ENCODE results near the gene DKK2.
"Not testable (repeated sequence)": the region's sequence is repeated elsewhere in the genome, so short reads cannot be mapped to it uniquely, and the experiment has no call there.

The DKK2 gene

DNA sequence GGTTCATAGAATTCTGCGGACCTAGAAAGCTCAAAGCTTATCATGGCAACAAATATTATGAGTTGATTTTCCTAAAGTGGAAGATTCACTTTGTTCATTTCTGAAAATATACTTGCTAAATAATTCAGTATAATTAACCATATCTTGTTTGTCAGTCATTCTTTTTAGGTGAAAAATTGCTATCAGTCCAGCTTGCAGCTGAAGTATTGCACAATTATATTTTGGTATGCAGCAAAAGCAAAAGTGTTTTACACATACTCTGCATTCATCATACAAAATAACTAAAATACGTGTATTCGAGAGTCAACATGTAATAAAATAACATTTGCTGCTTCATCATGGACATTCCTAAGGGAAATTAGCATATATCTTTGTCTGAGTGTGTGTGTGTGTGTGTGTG lies 24.8 kb downstream of the DKK2 start:
- DNase-seq, result no peak

GRCh38 chr4:107009196-107009968 lies 26.7 kb downstream of the DKK2 start:
- DNase-seq, result no peak

DNA sequence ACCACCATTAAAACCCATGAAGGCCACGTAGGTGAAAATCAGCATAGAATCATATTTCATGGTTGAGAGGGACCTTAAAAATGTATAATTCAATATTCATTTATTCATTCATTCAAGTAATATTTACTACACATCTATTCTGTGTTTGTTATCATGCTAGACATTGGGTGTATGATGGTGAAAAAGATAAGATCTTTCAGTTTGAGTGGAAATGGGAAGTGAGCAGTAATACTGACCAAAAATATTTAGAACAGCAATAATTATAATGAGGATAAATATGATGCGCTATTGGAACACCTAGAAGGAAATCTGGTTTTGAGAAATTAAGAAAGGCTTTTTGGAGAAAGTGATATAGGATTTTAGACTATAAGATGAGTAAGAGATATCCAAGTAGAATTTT lies 28.0 kb downstream of the DKK2 start:
- no peak for DNase-seq

DNA sequence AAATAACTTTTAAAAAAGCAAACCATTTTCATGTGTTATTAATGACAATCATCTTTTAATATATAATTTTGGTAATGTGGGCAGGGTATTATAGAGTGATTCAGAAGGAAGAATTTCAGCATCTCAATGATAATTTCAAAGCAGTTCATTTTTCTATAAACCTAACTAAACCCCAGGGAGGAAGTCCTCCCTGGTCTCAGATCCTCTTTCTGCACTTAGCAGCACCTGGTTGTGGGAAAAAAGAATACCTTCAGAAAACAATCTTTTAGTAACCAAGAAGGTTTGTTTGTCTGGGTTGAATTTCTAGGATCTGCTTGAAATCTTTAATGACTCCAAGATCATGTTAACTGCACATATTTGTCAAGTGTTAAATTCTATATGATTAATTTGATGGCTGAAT lies 29.9 kb downstream of the DKK2 start:
- DNase-seq, result no peak

GRCh38 chr4:106996490-106996889 lies 39.6 kb downstream of the DKK2 start:
- DNase-seq, result no peak

GRCh38 chr4:106993827-106994226 lies 42.3 kb downstream of the DKK2 start:
- no peak for DNase-seq

GRCh38 chr4:106987311-106987710 lies 48.8 kb downstream of the DKK2 start:
- no peak for DNase-seq

GRCh38 chr4:106986486-106986885 lies 49.6 kb downstream of the DKK2 start:
- no peak for DNase-seq

- DNase-seq, result no peak
These were observed 50.3 kb downstream of the DKK2 start for GRCh38 chr4:106985830-106986229.

DNA sequence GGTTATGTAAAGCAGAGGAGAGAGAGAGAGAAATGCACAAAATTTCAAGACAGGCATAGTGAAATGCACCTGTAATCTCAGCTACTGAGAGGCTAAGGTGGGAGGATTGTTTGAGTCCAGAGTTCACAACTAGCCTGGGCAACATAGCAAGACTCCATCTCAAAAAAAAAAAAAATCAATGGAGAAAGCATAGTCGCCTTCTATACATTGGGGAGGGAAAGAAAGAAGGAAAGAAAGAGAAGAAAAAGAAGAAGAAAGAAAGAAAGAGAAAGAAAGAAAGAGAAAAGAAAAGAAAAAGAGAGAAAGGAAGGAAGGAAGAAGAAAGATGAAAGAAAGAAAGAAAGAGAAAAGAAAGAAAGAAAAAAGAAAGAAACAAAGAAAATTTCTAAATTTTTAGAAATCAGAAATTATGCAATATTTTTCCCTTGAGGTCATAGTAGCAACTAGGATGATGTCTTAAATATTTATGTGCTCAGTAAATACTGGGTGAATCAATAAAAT lies 53.4 kb downstream of the DKK2 start:
- DNase-seq, result no peak

- no peak for DNase-seq
These were observed 54.7 kb downstream of the DKK2 start for GRCh38 chr4:106981431-106981830.

DNA sequence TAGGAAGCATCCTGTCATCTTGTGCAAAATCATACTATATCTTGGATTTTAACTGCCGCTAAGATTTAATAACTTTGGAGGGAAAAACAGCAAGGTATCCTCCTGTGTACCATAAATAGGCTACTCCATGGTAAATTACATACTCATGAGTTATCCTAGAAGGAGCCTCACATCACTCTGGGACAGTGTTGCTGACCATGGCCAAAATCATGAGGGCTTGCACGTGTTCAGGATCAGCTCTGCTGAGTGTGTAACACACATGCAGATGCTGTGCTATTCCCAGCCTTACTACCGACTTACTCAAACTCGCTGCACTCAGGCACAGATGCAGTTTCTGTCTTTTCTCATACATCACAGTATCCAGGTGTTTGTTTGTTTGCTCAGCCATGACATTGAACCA lies 56.6 kb downstream of the DKK2 start:
- no peak for DNase-seq

- no peak for DNase-seq
These were observed 57.9 kb downstream of the DKK2 start for GRCh38 chr4:106978046-106978774.

DNA sequence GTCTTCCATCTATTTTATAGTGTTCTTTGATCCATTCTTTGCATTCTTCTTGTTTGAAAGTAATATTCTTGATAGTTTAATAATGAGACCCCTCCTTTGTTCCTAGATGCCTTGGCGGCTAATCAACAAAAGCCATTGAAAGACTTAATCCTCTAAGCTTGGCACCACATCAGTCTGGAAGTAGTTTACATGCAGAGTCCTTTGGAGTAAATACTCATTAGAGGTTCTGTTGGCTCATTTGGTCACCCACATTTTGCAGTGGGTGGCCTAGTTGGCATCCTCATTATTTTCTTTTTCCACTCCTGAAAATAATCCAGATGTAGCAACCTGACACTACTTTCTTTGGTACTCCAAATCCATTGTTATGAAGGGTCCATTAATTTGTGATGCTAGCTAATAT lies 64.5 kb downstream of the DKK2 start:
- DNase-seq, result no peak

DNA sequence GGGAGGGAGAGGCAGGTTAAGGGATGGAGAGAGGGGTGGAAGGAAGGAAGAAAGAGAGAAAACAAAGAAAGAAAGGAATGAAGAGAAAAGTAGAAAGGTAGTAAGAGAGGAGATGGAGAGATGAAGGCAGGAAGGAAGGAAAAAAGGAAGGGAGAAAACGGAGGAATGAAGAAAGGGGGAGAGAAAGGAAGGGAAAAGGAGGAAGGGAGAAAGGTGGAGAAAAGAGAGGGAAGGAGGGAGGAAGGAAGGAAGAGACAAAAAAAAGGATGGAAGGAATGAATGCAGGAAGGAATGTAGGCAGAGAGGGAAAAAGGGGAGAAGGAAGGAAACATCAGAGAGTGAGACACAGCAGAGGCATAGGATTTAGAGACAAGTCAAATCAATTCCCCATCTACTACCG lies 68.2 kb downstream of the DKK2 start:
- DNase-seq, result no peak

DNA sequence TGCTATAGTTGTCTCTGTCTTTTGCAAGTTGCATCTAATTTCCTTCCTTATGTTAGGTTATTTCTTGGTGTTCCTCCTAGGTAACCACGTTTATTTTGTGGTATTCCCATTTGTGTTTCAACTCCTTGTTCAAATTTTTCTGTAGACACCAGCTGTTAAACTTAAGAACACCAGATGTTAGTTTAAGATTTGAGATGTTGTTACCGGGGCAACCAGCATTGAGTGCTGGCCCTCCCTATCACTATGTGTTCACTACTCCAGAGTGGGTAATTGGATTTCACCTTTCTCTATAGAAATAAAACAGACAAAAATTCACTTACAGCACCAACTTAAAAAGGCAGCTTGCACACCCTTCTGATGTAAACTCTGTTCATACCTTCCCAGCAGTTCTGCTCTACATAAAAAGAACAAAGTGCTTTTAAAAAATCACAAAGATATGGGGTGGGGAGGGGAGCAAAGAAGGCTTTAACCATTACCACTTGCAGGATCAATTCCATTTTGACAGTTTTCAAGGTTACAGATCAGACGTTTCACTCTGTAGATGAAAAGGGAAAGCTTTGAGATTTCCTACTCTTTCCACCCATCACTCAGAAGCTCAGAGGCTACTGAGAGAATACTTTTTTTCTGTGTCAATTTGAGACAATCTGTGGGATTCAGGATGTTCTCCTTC lies 82.9 kb downstream of the DKK2 start:
- DNase-seq, result no peak

DNA sequence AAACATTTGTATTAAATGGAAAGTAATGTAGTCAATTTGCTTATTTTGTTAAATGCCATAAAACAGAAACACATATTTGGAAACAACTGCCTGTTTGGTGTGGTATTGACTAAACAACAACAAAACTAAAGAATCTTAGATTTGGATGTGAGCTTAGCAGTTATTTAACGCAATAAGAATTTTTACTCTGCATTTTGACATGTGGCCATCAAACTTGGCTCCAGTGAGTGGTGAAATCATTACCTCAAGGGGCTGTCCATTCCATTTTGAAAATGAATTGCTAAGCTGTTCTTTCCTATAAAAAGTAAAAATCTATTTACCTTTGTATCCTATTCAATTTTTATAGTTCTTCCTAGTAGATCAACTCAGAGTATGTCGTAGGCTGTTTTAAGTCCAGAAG lies 84.2 kb downstream of the DKK2 start:
- no peak for DNase-seq

- DNase-seq, result no peak
These were observed 94.3 kb downstream of the DKK2 start for GRCh38 chr4:106941841-106942240.

GRCh38 chr4:106930522-106930921 lies 105.6 kb downstream of the DKK2 start:
- DNase-seq, result no peak

- DNase-seq, result no peak
These were observed 106.9 kb downstream of the DKK2 start for GRCh38 chr4:106929248-106929647.

GRCh38 chr4:106914223-106914622 lies 121.9 kb downstream of the DKK2 start:
- no peak for DNase-seq

GRCh38 chr4:106909486-106910188 lies 126.5 kb downstream of the DKK2 start:
- no peak for DNase-seq

GRCh38 chr4:106908049-106908448 lies 128.1 kb downstream of the DKK2 start:
- DNase-seq, result not testable (repeated sequence)
